Stimulated activated CD4-positive, alpha-beta T cell treated with anti-CD3 and anti-CD28 coated beads, Interleukin-12 subunit alpha, Interleukin-12 subunit beta, amount 100 ng/mL, for 4 hours (primary cell): Measurements from ENCODE around the gene PDGFA.

Experiments
- DNase-seq: peaks from one replicate; pipeline ENCODE4 v3.0.0-alpha.2; 2020

The PDGFA gene

DNA sequence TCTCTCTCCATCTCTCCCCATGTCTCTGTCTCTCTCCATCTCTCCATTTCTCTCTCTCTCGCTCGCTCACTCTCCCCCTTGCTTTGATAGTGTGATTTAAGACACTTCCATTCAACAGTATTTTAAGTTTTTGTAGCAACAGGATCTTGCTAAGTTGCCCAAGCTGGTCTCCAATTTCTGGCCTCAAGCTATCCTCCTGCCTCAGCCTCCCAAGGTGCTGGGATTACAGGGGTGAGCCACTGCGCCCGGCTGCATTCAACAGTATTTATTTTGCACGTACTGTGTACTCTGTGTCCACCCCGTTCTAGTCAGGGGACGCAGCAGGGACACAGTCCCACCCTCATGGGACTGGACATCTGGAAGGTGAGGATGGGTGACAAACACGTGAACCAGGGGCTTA, 14.4 kb upstream of the PDGFA start:
- DNase-seq, result no peak

DNA sequence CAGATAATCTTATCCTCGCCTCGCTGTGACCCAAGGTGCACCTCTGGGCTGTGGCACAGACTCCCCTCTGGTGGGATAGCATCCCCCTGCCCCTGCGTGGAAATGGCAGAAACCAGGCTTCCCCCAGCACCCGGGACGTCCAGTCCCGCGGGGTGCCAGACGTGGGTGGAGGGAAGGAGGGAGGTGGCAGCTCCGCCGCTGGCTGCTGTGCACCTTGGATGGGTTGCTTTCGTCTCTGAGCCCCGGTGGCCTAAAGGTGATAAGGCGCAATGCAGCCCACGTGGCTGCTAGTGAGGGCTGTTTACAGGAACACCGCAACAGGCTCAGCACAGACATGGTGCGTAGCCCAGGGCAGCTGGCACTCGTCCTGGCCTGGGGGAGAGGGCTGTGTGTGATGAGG, 13.6 kb upstream of the PDGFA start:
- DNase-seq, result no peak

DNA sequence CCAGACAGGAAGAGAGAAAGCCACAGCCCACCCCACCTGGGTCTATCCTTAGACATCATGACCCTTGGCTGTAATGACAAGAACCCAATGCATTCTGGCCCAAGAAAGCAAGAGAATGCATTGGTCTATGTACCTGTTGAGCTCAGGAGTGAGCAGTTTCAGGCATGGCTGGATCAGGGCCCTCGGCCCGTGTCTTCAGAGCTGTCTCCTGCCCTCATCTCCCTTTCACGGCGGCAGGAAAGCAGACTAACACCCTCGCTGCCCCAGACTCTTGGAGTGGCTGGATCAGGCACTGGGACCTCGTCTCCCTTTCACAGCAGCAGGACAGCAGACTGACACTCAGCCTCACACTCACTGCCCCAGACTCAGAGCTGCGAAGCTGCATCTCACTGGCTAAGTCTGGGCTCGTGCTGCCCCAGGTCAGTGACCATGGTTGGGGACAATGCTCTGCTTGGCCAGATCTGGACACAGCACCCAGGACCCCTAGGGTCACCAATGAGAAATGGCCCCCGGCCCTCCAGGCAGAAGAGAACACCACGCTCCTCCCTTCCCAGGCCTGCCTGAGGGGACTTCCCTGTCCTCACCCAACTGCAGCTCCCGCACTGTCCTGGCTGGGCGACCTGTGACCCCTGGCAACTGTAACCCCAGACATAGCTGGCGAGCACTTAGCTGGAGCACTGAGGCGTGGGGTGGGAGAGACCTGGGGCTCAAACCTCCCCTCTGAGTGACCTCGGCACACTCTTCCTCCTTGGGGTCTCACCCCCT, 12.9 kb upstream of the PDGFA start:
- DNase-seq, result no peak

GRCh38 chr7:531777-532176, 12.1 kb upstream of the PDGFA start:
- no peak for DNase-seq

- DNase-seq, result no peak
Observed at GRCh38 chr7:528451-528850, 8.8 kb upstream of the PDGFA start.

DNA sequence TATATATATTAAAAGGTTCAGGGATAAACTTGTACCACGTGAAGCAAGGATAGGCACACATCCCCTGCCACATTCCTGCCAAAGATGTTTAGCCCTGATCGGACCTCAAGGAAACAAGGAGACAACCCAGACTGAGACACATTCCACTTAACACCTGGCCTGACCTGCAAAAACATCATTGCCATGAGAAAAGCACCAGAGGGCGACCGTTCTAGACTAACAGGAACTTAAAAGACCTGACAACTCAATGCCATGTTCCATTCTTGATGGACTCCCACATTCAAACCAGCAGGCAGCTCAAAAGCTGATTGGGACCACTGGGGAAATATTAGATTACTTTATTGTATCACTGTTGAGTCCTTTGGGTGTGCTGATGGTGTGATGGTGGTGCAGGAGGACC, 8.1 kb upstream of the PDGFA start:
- DNase-seq, result no peak

DNA sequence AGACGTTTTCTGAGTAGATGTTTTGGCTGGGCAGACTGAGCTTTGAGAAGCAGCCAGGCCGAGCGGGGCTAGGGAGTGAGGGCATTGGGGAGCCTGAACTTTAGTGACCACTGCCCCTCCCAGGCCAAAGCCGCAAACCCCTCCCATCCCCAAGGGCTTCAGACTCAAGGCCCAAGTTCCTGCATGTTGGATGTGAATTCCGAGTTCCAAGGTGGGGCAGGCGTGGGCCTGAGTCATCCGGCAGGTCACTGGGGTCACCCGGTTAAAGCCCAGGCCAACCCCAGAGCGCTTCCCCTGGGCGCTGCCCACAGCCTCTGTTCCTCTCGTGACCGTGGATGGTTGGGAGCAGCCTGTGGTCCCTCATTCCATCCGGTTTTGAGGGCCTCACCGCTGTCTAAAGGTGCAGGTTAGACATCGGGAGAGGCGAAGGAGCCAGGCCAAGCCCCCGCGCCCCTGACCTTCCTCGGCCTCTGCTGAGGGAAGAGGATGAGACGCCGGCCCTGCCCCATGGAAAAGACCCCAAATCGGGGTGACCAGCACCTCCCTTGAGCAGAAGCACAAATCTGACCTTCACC, 6.9 kb upstream of the PDGFA start:
- no peak for DNase-seq

GRCh38 chr7:525740-526139, 6.1 kb upstream of the PDGFA start:
- no peak for DNase-seq

- no peak for DNase-seq
Observed at GRCh38 chr7:524800-525199, 5.2 kb upstream of the PDGFA start.

- DNase-seq, result no peak
Observed at GRCh38 chr7:523347-524336, 4.0 kb upstream of the PDGFA start.

GRCh38 chr7:522951-523314, 3.3 kb upstream of the PDGFA start:
- DNase-seq, result no peak

DNA sequence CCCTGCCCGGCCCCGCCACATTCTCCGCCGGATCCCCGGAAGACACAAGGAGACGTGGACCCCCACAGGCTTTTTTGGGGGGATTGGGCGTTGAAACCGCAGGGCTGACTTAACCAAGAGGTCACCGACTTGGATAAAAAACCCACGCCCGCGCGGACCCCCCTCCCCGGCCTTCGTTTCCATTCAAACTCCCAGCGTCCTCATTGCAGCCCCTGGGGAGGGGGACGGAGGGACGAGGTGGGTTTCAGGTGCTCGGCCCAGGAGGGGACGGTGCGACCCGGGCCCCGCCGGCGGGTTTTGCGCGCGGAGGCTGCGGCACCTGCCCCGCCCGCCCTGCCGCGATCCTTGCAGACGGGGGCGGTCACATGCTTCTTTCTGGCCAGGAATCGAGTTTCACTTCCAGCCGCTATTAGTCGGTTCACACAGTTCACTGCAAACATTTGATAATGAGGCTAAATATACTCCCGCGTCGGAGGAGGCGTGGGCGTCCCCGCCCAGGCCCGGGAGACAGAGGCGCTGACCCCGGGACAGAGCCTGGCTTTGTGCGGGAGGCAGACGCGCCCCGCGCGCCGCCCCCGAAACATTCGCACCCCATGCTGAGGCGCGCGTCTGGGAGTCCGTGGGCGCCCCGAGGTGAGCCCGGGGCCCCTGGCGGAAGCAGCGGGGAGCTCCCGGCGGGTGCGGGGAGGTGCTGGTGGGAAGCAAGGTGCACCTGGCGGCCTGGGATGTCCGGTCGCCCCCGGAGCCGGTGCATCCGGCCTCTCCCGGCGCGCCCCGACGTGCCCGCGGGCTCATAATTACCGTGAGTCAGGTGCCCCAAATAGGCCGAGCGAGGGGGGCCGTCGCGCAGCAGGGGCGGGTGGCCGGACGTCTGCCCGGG, 2.7 kb upstream of the PDGFA start:
- peak; percentile 20 for DNase-seq

DNA sequence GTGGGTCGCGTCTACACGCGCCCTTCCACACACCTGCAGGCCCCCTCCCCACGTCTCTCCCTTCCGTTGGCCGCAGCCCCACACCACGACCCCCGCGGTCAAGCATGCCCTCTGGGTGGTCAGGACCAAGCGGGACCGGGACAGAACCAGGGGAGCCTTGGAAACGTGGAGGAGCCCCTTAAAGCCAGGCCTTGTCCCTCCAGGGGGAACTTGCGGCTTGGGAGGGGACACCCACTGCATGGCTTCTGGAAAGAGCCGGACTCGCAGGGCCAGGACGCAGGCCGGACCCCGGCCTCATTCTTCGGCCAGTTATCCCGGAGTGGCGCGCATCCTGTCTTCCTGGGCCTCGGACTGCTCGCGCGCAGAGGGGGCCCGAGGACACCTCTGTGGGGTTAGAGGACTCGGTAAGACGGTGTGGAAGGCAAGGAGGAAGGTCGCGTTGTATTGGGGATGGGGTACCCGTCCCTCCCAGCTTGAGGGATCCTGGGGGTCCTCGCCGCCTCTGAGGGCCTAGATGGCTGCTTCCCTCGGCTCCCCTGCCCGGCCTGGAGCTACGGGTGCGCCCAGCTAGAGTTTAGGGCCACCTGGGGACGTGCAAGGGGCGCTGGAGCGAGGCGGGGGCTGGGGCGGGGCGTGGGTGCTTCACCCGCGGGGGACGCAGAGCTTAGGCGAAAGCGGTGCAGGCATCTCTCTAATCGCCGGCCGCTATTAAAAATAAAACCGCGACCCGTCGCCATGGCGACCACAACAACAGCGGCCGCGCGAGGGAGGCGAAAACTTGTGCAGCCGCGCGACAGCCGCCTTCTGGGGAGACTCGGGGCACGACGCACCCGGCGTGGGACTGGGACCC, 1.8 kb upstream of the PDGFA start:
- DNase-seq, result no peak

DNA sequence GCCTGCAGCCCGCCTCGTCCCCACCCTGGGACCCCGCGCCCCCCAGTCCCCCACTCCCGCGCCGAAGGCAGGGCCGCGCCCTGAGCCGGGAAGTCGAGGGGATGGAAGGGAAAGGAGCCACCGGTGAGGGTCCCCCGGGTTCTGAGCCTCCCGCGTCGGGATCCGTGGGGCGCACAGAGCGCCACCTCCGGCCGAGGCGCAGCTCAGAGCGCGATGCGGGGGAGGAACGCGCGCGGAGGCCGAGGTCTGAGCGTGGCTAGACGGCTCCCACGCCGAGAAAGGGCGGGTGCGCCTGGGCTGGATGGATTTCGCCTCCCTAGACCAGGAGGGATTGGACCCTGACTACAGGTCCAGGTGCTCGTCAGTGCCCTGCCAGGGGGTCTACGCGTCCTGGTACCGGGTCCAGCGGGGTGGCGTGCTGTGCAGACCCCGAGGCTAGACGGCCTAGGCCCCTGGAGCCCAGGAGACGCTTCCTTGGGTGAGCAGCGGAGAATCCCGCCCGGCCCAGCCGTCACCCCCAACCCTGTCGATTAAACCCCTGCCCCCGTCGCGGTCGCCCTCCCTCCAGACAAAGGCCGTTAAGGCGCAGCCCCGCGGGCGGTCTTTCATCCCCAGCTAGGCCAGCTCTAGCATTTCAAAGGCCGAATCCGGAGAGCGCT, 986 bp upstream of the PDGFA start:
- no peak for DNase-seq

DNA sequence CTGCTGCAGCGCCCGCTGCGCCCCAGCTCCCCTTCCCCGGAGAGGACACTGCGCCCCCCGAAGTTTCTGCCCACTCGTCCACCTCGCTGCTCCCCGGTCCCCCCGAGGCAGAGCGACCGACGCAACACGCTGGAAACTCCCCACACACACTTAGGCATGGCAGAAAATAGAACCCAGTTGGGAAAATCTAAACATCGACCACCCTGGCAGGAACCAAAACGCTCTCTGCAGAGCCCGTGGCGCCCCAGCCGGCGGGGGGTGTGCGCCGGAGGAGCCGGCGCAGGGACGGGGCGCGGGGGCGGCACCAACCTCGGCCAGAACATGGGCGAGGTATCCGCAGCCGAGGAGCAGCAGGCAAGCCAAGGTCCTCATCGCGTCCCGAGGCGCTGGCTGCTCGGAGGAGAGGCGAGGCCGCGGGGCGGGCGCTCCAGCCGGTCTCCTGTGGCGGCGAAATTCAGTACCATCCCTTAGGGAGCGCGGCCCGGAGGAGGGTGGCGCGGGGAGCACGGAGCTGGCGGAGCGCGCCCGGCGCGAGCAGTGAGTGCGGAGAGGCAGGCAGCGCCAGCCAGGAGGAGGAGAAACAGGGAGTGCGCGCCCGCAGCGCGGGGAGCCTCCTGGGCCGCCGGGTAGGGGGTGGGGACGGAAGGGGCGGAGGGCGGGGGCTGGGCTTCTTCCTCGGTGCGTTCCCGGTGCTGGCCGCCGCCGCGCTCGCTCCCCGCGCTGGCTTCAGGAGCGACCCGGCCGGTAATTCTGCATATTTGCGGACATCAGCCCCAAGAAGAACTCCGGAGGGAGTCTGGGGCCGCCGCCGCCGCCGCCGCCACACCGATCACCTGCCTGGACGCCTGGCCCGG, 789 bp downstream of the PDGFA start:
- peak; percentile 60 for DNase-seq

DNA sequence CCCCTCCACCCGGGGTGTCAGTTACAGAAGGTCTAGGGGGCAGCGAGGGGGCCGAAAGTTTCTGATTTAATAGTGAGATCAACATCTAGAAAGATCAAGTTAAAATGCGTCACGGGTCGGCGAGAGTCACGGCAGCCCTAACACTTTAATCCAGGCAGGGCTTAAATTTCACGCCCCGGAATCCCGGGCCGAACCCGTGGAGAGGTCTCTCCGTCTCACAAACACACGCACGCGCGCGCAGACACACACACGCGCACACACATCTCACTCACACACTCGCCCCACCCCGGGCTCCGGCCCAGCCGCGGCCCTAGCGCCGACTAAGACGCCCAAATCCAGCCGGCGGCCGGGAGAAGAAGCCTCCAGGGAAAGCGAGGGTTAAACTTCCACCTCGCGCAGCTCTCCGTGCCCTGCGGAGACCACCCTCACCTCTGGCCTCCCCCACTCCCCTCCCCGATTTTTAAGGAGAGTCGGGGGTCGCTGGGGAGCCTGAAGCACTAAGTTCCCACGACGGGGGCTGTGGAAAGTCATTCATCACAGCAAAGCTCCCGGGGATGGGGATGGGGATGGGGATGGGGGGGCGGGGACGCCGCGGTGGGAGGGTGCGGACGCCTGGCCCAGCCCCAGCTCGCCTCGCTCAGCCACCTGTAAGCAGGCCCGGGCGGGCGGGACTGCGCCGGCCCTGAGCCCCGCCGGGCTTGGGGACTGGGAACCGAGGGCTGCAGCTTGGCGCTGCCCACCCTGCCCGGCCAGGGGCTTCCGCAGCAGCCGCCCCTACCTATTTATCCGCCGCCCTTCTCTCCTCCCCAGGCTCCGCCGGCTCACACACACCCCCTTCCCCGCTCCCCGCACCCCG, 1.6 kb downstream of the PDGFA start:
- DNase-seq, result peak; percentile 20

DNA sequence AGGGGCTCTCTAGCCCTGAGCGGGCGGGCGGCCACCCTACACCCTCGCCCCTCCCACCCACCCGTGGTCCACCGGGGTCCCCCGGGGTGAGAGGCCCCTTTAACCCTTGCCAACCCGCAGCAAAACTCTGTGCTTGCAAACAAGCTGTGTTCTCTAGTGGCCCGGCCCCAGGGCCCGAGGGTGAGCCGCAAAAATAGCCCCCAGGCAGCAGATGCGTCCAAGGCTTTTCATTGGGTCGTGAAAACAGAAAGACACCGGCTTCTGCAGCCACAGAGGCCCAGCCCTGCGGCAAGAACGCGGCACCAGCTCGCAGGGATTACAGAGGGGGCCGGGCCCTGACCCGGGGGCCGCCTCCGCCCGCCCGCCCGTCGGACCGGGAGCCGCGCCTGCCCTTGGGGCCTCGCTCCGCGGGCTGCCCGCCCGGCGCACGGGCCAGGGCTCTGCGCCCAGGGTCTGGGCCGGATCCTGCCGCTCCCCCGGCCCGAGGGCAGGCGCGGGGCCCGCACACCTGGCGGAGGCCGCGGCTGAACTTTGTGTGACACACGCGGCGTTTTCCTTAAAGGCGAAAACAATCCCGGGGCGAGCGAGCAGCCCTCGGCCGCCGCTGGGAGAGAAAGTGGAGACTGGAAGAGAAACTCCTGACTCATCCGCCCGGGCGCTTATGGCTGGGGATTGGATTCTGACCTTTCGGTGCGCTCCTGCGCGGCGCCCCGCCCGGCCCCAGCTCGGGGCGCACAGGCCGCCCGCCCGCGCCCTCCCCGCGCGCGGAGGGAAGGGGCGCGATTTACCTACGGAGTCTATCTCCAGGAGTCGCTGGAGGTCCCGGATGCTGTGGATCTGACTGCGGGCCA, 2.8 kb downstream of the PDGFA start:
- DNase-seq, result no peak

DNA sequence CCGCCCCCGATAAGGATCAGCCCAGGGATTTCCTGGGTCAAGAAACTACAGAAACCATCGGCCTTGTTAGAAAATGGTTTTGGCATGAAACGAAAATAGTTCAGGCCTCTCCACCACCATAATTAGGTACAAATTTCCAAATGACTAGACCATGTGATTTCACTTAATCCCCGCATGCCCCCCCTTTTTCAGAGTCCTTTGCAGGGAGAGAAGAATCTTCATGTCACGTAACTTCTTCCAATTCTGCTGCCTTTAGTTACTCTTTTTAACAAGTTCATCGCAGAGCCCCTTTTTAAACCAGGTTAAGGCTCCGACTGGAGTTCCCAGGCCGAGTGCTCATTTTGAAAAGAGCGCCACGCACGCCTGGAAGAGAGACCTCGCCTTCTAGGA, 3.4 kb downstream of the PDGFA start:
- no peak for DNase-seq
